HepG2 (cell line): ENCODE results near the gene UTP4. TPM values are rescaled to one million over a fixed set of nuclear protein-coding genes. Genes with fewer than 3 reads are reported as not detected.

Source experiments
- AFF4 ChIP-seq: sonication (generic); formaldehyde crosslinking; IDR thresholded peaks from 2 replicates; pipeline ENCODE4 v1.4.0; 2020; ENCODE audit warnings: missing genetic modification reagents
- AHR ChIP-seq: IDR thresholded peaks from 2 replicates; pipeline ENCODE4 v1.6.1; 2018; ENCODE audit warnings: missing genetic modification reagents, missing compliant biosample characterization
- BORCS8-MEF2B ChIP-seq: sonication (generic); formaldehyde crosslinking; IDR thresholded peaks from 2 replicates; pipeline ENCODE4 v1.8.0; 2022; ENCODE audit warnings: mild to moderate bottlenecking, missing genetic modification reagents
- GABPB1 ChIP-seq: IDR thresholded peaks from 2 replicates; pipeline ENCODE4 v1.6.1; 2016; ENCODE audit warnings: mild to moderate bottlenecking, missing genetic modification reagents, moderate library complexity, missing compliant biosample characterization
- HNRNPUL1 ChIP-seq: fragments of 200-400 bp; formaldehyde crosslinking; IDR thresholded peaks from 2 replicates; pipeline ENCODE4 v1.6.1; 2017; ENCODE audit warnings: low read depth, mild to moderate bottlenecking, low read length, moderate library complexity
- KDM2A ChIP-seq: sonication (generic); formaldehyde crosslinking; IDR thresholded peaks from 2 replicates; pipeline ENCODE4 v1.4.0; 2020; ENCODE audit warnings: low read depth, missing genetic modification reagents, borderline replicate concordance
- NFE2L1 ChIP-seq: sonication (generic); formaldehyde crosslinking; IDR thresholded peaks from 2 replicates; pipeline ENCODE4 v1.4.0; 2020; ENCODE audit warnings: missing genetic modification reagents, mild to moderate bottlenecking, borderline replicate concordance
- NRL ChIP-seq: sonication (generic); formaldehyde crosslinking; IDR thresholded peaks from 2 replicates; pipeline ENCODE4 v1.5.0; 2020; ENCODE audit warnings: missing genetic modification reagents, mild to moderate bottlenecking, moderate library complexity, borderline replicate concordance
- RAD21 ChIP-seq: fragments of 450-650 bp; formaldehyde crosslinking; IDR thresholded peaks from 2 replicates; pipeline ENCODE4 v1.5.0; 2020; ENCODE audit warnings: mild to moderate bottlenecking
- RCOR2 ChIP-seq: IDR thresholded peaks from 2 replicates; pipeline ENCODE4 v1.6.1; 2016; ENCODE audit warnings: missing biosample characterization, missing genetic modification reagents
- SRSF4 ChIP-seq: fragments of 200-400 bp; formaldehyde crosslinking; IDR thresholded peaks from one replicate; pipeline ENCODE4 v1.6.1; 2018; ENCODE audit warnings: mild to moderate bottlenecking, low read depth, low read length, moderate library complexity; ENCODE audit not compliant: poor library complexity, severe bottlenecking
- TFDP2 ChIP-seq: sonication (generic); formaldehyde crosslinking; IDR thresholded peaks from 2 replicates; pipeline ENCODE4 v1.4.0; 2020; ENCODE audit warnings: missing genetic modification reagents
- ZNF160 ChIP-seq: sonication (generic); formaldehyde crosslinking; IDR thresholded peaks from 2 replicates; pipeline ENCODE4 v1.8.0; 2022; ENCODE audit warnings: mild to moderate bottlenecking, inconsistent platforms, missing genetic modification reagents
- ZNF746 ChIP-seq: sonication (generic); formaldehyde crosslinking; IDR thresholded peaks from 2 replicates; pipeline ENCODE4 v1.8.0; 2022; ENCODE audit warnings: mild to moderate bottlenecking, missing genetic modification reagents
- polyA plus RNA-seq, 8 experiments: library from polyadenylated mRNA; depleted of rRNA in 3 of 8; stranded (reverse) in 7 of 8; unstranded in 1 of 8; fragments of >200 nt; fragmentation: Illumina TruSeq in 4 of 8; extraction: Trizol in 4 of 8; gene quantifications; 2 replicates each; pipeline versions ENCODE4 v1.2.1 to v1.2.3, GENCODE V29; 2011 to 2016; ENCODE audit warnings: low read depth in 4 of 8, missing spikeins in 1 of 8, mixed read lengths in 1 of 8; ENCODE audit not compliant: insufficient read depth in 1 of 8
- total RNA-seq, 5 experiments: library from RNA; depleted of rRNA; stranded (reverse); fragments of >200 nt; fragmentation: Illumina TruSeq; extraction: Trizol; gene quantifications; 2 replicates each; pipeline ENCODE4 v1.2.3, GENCODE V29; 2016; ENCODE audit warnings: low read depth in 1 of 5
- TF ChIP-seq, protein P1 (sequence below): IDR thresholded peaks from 2 replicates; pipeline ENCODE4 v1.4.0; 2020; ENCODE audit warnings: mild to moderate bottlenecking, missing genetic modification reagents
- TF ChIP-seq, protein P2 (sequence below): sonication (generic); formaldehyde crosslinking; IDR thresholded peaks from 2 replicates; pipeline ENCODE4 v1.4.0; 2020; ENCODE audit warnings: mild to moderate bottlenecking, missing genetic modification reagents

Gene UTP4
- total and polyA plus RNA-seq, 2 of the 13 experiments (the other 11 are each of a cell fraction or from before 2014, with no cell fraction given), result 30.0 to 85.8 TPM

GRCh38 chr16:69105501-69106361 is 26.7 kb upstream of the UTP4 start, which contains the start of gene HAS3 (continued):
- TF ChIP-seq ZNF160 (peak; percentile 38; the same call in 1 of the 2 replicates), KDM2A (0 out of 2 replicates have a peak, but pooled peaks have one; percentile 21), RAD21 (CRISPR knock-in tag) (0 out of 2 replicates have a peak, but pooled peaks have one; percentile 33), SRSF4 (no peak), BORCS8-MEF2B (CRISPR knock-in tag) (peak; percentile 53; the same call in 1 of the 2 replicates), HNRNPUL1 (no peak), RCOR2 (CRISPR knock-in tag) (no peak), NFE2L1 (CRISPR knock-in tag) (peak; percentile 77; the same call in 1 of the 2 replicates), ZNF746 (CRISPR knock-in tag) (peak; percentile 51; the same call in 1 of the 2 replicates), GABPB1 (CRISPR knock-in tag) (peak; percentile 51; the same call in 1 of the 2 replicates), NRL (CRISPR knock-in tag) (peak; percentile 62; the same call in 1 of the 2 replicates), AHR (CRISPR knock-in tag) (no peak), TFDP2 (peak; percentile 54; the same call in 1 of the 2 replicates), AFF4 (CRISPR knock-in tag) (no peak)
- TF ChIP-seq, protein P1, sequence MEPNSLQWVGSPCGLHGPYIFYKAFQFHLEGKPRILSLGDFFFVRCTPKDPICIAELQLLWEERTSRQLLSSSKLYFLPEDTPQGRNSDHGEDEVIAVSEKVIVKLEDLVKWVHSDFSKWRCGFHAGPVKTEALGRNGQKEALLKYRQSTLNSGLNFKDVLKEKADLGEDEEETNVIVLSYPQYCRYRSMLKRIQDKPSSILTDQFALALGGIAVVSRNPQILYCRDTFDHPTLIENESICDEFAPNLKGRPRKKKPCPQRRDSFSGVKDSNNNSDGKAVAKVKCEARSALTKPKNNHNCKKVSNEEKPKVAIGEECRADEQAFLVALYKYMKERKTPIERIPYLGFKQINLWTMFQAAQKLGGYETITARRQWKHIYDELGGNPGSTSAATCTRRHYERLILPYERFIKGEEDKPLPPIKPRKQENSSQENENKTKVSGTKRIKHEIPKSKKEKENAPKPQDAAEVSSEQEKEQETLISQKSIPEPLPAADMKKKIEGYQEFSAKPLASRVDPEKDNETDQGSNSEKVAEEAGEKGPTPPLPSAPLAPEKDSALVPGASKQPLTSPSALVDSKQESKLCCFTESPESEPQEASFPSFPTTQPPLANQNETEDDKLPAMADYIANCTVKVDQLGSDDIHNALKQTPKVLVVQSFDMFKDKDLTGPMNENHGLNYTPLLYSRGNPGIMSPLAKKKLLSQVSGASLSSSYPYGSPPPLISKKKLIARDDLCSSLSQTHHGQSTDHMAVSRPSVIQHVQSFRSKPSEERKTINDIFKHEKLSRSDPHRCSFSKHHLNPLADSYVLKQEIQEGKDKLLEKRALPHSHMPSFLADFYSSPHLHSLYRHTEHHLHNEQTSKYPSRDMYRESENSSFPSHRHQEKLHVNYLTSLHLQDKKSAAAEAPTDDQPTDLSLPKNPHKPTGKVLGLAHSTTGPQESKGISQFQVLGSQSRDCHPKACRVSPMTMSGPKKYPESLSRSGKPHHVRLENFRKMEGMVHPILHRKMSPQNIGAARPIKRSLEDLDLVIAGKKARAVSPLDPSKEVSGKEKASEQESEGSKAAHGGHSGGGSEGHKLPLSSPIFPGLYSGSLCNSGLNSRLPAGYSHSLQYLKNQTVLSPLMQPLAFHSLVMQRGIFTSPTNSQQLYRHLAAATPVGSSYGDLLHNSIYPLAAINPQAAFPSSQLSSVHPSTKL (CRISPR knock-in tag), result no peak
- TF ChIP-seq, protein P2, sequence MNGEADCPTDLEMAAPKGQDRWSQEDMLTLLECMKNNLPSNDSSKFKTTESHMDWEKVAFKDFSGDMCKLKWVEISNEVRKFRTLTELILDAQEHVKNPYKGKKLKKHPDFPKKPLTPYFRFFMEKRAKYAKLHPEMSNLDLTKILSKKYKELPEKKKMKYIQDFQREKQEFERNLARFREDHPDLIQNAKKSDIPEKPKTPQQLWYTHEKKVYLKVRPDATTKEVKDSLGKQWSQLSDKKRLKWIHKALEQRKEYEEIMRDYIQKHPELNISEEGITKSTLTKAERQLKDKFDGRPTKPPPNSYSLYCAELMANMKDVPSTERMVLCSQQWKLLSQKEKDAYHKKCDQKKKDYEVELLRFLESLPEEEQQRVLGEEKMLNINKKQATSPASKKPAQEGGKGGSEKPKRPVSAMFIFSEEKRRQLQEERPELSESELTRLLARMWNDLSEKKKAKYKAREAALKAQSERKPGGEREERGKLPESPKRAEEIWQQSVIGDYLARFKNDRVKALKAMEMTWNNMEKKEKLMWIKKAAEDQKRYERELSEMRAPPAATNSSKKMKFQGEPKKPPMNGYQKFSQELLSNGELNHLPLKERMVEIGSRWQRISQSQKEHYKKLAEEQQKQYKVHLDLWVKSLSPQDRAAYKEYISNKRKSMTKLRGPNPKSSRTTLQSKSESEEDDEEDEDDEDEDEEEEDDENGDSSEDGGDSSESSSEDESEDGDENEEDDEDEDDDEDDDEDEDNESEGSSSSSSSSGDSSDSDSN (CRISPR knock-in tag), result peak; percentile 73; the same call in 1 of the 2 replicates
